SK-N-SH treated with all-trans-retinoic acid at 6 μM for 48 hours (cell line): Measurements from ENCODE around the gene PSRC1.

Experiments used
- ATAC-seq: fragments of 200-7000 bp; cut with Tn5 transposase; 3 replicates; pipeline ENCODE4 v1.9.1; 2020; ENCODE audit warnings: mild to moderate bottlenecking, moderate library complexity
- ARNTL ChIP-seq: fragments of 450-650 bp; formaldehyde crosslinking; IDR thresholded peaks from 2 replicates; pipeline ENCODE4 v1.5.0; 2020; ENCODE audit warnings: low read depth, mild to moderate bottlenecking, moderate library complexity, borderline replicate concordance
- BACH2 ChIP-seq: fragments of 250-450 bp; sonication (Bioruptor Pico); IDR thresholded peaks from 2 replicates; pipeline ENCODE4 v1.9.0; 2021; ENCODE audit warnings: mild to moderate bottlenecking, borderline replicate concordance
- CSDC2 ChIP-seq: fragments of 250-450 bp; sonication (Bioruptor Pico); IDR thresholded peaks from 2 replicates; pipeline ENCODE4 v1.5.0; 2020; ENCODE audit warnings: mild to moderate bottlenecking, moderate library complexity
- ESRRG ChIP-seq: fragments of 250-450 bp; sonication (Bioruptor Pico); IDR thresholded peaks from 2 replicates; pipeline ENCODE4 v1.6.1; 2021; ENCODE audit warnings: mild to moderate bottlenecking
- GLIS3 ChIP-seq: fragments of 250-450 bp; sonication (Bioruptor Pico); IDR thresholded peaks from 2 replicates; pipeline ENCODE4 v1.5.0; 2020; ENCODE audit warnings: mild to moderate bottlenecking, moderate library complexity
- ISL1 ChIP-seq: fragments of 250-450 bp; sonication (Bioruptor Pico); IDR thresholded peaks from 2 replicates; pipeline ENCODE4 v2.1.2; 2022; ENCODE audit warnings: mild to moderate bottlenecking, moderate library complexity
- OSR1 ChIP-seq: fragments of 250-450 bp; sonication (Bioruptor Pico); IDR thresholded peaks from 2 replicates; pipeline ENCODE4 v1.8.0; 2022; ENCODE audit warnings: moderate library complexity, mild to moderate bottlenecking, inconsistent platforms
- PPARA ChIP-seq: fragments of 250-450 bp; sonication (Bioruptor Pico); IDR thresholded peaks from 2 replicates; pipeline ENCODE4 v1.5.0; 2020; ENCODE audit warnings: mild to moderate bottlenecking, borderline replicate concordance
- RARB ChIP-seq: fragments of 250-450 bp; sonication (Bioruptor Pico); IDR thresholded peaks from 2 replicates; pipeline ENCODE4 v1.8.0; 2021; ENCODE audit warnings: mild to moderate bottlenecking, moderate library complexity
- SNAI2 ChIP-seq: fragments of 250-450 bp; sonication (Bioruptor Pico); IDR thresholded peaks from 2 replicates; pipeline ENCODE4 v1.5.0; 2020; ENCODE audit warnings: mild to moderate bottlenecking, moderate library complexity
- TCF4 ChIP-seq: fragments of 250-450 bp; sonication (Bioruptor Pico); IDR thresholded peaks from 2 replicates; pipeline ENCODE4 v1.8.0; 2021; ENCODE audit warnings: mild to moderate bottlenecking, moderate library complexity, borderline replicate concordance
- TOX ChIP-seq: fragments of 250-450 bp; sonication (Bioruptor Pico); IDR thresholded peaks from 2 replicates; pipeline ENCODE4 v1.8.0; 2021; ENCODE audit warnings: mild to moderate bottlenecking, moderate library complexity, borderline replicate concordance
- ZC3H10 ChIP-seq: fragments of 250-450 bp; sonication (Bioruptor Pico); IDR thresholded peaks from 2 replicates; pipeline ENCODE4 v1.5.1; 2021; ENCODE audit warnings: mild to moderate bottlenecking, moderate library complexity
- ZFP3 ChIP-seq: fragments of 250-450 bp; sonication (Bioruptor Pico); IDR thresholded peaks from 2 replicates; pipeline ENCODE4 v1.5.0; 2020; ENCODE audit warnings: mild to moderate bottlenecking, moderate library complexity
- ZFP30 ChIP-seq: fragments of 450-650 bp; formaldehyde crosslinking; IDR thresholded peaks from 2 replicates; pipeline ENCODE4 v1.5.0; 2022; ENCODE audit warnings: mild to moderate bottlenecking, moderate library complexity
- ZNF565 ChIP-seq: fragments of 450-650 bp; formaldehyde crosslinking; conservative IDR thresholded peaks from 2 replicates; pipeline ENCODE4 v1.5.0; 2020; ENCODE audit warnings: low read depth, mild to moderate bottlenecking, moderate library complexity
- ZNF70 ChIP-seq: fragments of 450-650 bp; formaldehyde crosslinking; IDR thresholded peaks from 2 replicates; pipeline ENCODE4 v1.5.0; 2020; ENCODE audit warnings: mild to moderate bottlenecking, moderate library complexity
- ZNF8 ChIP-seq: fragments of 450-650 bp; formaldehyde crosslinking; IDR thresholded peaks from 2 replicates; pipeline ENCODE4 v1.5.0; 2020; ENCODE audit warnings: mild to moderate bottlenecking, moderate library complexity
- TF ChIP-seq, protein P1 (sequence below): fragments of 250-450 bp; sonication (Bioruptor Pico); IDR thresholded peaks from 2 replicates; pipeline ENCODE4 v1.8.0; 2020; ENCODE audit warnings: mild to moderate bottlenecking, moderate library complexity, borderline replicate concordance
- TF ChIP-seq, protein P2 (sequence below): fragments of 250-450 bp; sonication (Bioruptor Pico); IDR thresholded peaks from 2 replicates; pipeline ENCODE4 v1.5.1; 2021; ENCODE audit warnings: mild to moderate bottlenecking, moderate library complexity
- TF ChIP-seq, protein P3 (sequence below): fragments of 250-450 bp; sonication (Bioruptor Pico); IDR thresholded peaks from 2 replicates; pipeline ENCODE4 v1.5.1; 2020; ENCODE audit warnings: low read depth, mild to moderate bottlenecking, moderate library complexity
- TF ChIP-seq, protein P4 (sequence below): fragments of 250-450 bp; sonication (Bioruptor Pico); IDR thresholded peaks from 2 replicates; pipeline ENCODE4 v1.8.0; 2021; ENCODE audit warnings: low read depth, mild to moderate bottlenecking, moderate library complexity, borderline replicate concordance
- TF ChIP-seq, protein P5 (sequence below): fragments of 250-450 bp; sonication (Bioruptor Pico); IDR thresholded peaks from 2 replicates; pipeline ENCODE4 v1.5.0; 2020; ENCODE audit warnings: mild to moderate bottlenecking, moderate library complexity

PSRC1 gene

DNA sequence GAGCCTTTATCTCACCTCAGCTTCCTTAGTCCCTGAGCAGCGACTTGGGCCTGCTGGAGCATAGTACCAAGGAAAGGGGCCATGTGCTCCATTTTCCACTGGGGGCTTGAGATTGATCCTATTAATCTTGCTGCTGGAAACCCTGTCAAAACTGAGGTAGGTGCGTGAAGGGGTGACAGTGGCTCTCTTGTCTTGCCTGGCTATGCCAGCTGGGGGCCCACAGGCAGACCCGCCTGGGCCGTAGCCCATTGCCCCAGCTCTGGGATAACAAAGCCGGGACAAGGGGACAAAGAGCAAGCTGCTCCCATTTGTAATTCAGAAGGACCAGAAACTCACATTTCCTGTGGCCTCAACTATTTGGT lies 43.9 kb downstream of the PSRC1 start:
- TF ChIP-seq, protein P1, sequence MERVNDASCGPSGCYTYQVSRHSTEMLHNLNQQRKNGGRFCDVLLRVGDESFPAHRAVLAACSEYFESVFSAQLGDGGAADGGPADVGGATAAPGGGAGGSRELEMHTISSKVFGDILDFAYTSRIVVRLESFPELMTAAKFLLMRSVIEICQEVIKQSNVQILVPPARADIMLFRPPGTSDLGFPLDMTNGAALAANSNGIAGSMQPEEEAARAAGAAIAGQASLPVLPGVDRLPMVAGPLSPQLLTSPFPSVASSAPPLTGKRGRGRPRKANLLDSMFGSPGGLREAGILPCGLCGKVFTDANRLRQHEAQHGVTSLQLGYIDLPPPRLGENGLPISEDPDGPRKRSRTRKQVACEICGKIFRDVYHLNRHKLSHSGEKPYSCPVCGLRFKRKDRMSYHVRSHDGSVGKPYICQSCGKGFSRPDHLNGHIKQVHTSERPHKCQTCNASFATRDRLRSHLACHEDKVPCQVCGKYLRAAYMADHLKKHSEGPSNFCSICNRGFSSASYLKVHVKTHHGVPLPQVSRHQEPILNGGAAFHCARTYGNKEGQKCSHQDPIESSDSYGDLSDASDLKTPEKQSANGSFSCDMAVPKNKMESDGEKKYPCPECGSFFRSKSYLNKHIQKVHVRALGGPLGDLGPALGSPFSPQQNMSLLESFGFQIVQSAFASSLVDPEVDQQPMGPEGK (CRISPR knock-in tag) = no peak
- TF ChIP-seq BACH2 (CRISPR knock-in tag) (no peak), ARNTL (no peak), ZC3H10 (CRISPR knock-in tag) (no peak), ESRRG (CRISPR knock-in tag) (no peak), SNAI2 (CRISPR knock-in tag) (no peak), ZFP3 (CRISPR knock-in tag) (no peak), ZNF565 (no peak), TCF4 (no peak), ZNF70 (CRISPR knock-in tag) (no peak), GLIS3 (CRISPR knock-in tag) (no peak), ZNF8 (CRISPR knock-in tag) (no peak), PPARA (CRISPR knock-in tag) (no peak), ZFP30 (no peak), ISL1 (CRISPR knock-in tag) (no peak), RARB (CRISPR knock-in tag) (no peak)
- TF ChIP-seq, protein P2, sequence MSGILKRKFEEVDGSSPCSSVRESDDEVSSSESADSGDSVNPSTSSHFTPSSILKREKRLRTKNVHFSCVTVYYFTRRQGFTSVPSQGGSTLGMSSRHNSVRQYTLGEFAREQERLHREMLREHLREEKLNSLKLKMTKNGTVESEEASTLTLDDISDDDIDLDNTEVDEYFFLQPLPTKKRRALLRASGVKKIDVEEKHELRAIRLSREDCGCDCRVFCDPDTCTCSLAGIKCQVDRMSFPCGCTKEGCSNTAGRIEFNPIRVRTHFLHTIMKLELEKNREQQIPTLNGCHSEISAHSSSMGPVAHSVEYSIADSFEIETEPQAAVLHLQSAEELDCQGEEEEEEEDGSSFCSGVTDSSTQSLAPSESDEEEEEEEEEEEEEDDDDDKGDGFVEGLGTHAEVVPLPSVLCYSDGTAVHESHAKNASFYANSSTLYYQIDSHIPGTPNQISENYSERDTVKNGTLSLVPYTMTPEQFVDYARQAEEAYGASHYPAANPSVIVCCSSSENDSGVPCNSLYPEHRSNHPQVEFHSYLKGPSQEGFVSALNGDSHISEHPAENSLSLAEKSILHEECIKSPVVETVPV (CRISPR knock-in tag) = no peak
- TF ChIP-seq, protein P3, sequence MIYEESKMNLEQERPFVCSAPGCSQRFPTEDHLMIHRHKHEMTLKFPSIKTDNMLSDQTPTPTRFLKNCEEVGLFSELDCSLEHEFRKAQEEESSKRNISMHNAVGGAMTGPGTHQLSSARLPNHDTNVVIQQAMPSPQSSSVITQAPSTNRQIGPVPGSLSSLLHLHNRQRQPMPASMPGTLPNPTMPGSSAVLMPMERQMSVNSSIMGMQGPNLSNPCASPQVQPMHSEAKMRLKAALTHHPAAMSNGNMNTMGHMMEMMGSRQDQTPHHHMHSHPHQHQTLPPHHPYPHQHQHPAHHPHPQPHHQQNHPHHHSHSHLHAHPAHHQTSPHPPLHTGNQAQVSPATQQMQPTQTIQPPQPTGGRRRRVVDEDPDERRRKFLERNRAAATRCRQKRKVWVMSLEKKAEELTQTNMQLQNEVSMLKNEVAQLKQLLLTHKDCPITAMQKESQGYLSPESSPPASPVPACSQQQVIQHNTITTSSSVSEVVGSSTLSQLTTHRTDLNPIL = no peak
- TF ChIP-seq, protein P4, sequence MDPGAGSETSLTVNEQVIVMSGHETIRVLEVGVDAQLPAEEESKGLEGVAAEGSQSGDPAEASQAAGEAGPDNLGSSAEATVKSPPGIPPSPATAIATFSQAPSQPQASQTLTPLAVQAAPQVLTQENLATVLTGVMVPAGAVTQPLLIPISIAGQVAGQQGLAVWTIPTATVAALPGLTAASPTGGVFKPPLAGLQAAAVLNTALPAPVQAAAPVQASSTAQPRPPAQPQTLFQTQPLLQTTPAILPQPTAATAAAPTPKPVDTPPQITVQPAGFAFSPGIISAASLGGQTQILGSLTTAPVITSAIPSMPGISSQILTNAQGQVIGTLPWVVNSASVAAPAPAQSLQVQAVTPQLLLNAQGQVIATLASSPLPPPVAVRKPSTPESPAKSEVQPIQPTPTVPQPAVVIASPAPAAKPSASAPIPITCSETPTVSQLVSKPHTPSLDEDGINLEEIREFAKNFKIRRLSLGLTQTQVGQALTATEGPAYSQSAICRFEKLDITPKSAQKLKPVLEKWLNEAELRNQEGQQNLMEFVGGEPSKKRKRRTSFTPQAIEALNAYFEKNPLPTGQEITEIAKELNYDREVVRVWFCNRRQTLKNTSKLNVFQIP = no peak
- TF ChIP-seq, protein P5, sequence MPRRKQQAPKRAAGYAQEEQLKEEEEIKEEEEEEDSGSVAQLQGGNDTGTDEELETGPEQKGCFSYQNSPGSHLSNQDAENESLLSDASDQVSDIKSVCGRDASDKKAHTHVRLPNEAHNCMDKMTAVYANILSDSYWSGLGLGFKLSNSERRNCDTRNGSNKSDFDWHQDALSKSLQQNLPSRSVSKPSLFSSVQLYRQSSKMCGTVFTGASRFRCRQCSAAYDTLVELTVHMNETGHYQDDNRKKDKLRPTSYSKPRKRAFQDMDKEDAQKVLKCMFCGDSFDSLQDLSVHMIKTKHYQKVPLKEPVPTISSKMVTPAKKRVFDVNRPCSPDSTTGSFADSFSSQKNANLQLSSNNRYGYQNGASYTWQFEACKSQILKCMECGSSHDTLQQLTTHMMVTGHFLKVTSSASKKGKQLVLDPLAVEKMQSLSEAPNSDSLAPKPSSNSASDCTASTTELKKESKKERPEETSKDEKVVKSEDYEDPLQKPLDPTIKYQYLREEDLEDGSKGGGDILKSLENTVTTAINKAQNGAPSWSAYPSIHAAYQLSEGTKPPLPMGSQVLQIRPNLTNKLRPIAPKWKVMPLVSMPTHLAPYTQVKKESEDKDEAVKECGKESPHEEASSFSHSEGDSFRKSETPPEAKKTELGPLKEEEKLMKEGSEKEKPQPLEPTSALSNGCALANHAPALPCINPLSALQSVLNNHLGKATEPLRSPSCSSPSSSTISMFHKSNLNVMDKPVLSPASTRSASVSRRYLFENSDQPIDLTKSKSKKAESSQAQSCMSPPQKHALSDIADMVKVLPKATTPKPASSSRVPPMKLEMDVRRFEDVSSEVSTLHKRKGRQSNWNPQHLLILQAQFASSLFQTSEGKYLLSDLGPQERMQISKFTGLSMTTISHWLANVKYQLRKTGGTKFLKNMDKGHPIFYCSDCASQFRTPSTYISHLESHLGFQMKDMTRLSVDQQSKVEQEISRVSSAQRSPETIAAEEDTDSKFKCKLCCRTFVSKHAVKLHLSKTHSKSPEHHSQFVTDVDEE (CRISPR knock-in tag) = no peak
- TF ChIP-seq, all 23 proteins: peak for 0
- ATAC-seq = no peak

DNA sequence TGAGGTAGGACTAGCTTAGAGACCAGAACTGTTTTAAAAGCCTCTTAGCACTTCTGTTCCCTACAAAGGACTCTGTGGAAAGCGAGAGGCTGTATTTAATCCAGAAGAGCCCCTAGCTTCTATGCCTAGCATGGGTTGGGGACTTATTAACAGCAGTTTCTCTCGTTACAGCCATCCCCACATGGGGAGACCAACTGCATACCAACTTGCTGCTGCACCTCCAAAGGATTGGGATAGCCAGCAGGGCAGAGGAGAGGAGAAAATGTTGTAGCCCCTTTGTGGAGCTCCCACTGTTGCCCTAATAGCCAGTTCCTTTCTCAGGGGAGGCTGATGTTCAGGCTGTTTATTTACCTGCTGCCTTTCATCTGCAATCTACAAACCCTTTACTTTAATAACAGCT lies 44.6 kb downstream of the PSRC1 start:
- TF ChIP-seq ISL1 (CRISPR knock-in tag) (no peak), TOX (CRISPR knock-in tag) (no peak), CSDC2 (CRISPR knock-in tag) (no peak), ZC3H10 (CRISPR knock-in tag) (no peak), TCF4 (no peak), ZNF565 (no peak), ZFP30 (no peak), RARB (CRISPR knock-in tag) (no peak), ZFP3 (CRISPR knock-in tag) (no peak), ESRRG (CRISPR knock-in tag) (no peak), OSR1 (CRISPR knock-in tag) (no peak), SNAI2 (CRISPR knock-in tag) (no peak)
- TF ChIP-seq, protein P1 (CRISPR knock-in tag) = no peak
- TF ChIP-seq, protein P4 = no peak
- TF ChIP-seq, protein P2 (CRISPR knock-in tag) = no peak
- no peak for ATAC-seq
